ENCODE measurements around the gene TBX6.

DNA sequence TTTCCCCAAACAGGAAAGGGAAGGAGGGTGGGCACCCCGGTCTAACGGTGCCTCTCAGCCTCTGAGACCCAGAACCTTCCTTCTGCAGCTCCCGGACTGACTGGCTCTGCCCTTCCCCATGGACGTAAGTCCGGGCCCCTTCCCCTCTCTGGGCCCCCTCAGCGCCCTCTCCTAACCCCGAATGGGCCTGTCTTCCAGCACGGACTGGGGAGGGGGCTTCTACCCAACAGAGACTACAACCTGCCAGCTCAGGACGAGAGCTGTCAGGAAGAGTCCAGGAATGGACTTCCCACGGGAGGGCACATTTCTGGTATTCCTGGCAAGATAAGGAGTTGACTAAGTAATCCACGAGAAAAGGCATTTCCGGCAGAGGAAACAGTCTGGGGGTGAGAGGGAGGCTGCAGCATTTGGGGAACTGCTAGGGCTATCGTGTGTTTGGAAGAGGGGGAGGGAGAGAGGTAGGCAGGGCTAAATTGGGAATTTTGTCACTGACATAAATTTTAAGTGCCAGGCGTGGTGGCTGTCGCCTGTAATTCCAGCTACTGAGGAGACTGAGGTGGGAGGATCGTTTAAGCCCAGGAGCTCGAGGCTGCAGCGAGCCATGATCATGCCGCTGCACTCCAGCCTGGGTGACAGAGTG lies 38.2 kb downstream of the TBX6 start:
- TF ChIP-seq CTCF (IDR thresholded peaks at IDR 0.05) (no peak), POLR2A (IDR thresholded peaks at IDR 0.05) (no peak)

Measured in body of pancreas (tissue), 4 donors.